GM19025 (cell line): ENCODE measurements around the gene APC2.
"Not testable (repeated sequence)": the region's sequence is repeated elsewhere in the genome, so short reads cannot be mapped to it uniquely, and the experiment has no call there.

Experiments
- ATAC-seq: cut with Tn5 transposase; IDR thresholded peaks from one replicate; pipeline ENCODE4 v1.9.1; 2021; ENCODE audit warnings: mild to moderate bottlenecking, low read depth, moderate library complexity; ENCODE audit not compliant: unreplicated experiment

APC2 gene

DNA sequence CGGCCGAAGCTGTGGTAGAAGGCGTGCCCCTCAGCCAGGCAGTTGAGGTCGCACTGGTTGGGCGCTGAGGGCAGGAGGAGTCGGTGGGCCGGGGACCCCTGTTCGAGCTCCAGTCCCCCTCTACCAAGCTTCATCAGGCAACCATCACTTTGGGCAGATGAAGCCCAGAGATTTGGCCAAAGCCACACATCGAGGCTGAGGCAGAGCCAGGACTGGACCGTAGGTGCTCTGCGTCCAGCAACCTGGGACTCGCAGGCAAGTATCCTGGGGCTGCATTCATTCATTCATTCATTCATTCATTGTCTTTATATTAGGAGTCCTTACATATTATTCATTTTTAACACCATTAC lies 58.6 kb downstream of the APC2 start:
- no peak for ATAC-seq

DNA sequence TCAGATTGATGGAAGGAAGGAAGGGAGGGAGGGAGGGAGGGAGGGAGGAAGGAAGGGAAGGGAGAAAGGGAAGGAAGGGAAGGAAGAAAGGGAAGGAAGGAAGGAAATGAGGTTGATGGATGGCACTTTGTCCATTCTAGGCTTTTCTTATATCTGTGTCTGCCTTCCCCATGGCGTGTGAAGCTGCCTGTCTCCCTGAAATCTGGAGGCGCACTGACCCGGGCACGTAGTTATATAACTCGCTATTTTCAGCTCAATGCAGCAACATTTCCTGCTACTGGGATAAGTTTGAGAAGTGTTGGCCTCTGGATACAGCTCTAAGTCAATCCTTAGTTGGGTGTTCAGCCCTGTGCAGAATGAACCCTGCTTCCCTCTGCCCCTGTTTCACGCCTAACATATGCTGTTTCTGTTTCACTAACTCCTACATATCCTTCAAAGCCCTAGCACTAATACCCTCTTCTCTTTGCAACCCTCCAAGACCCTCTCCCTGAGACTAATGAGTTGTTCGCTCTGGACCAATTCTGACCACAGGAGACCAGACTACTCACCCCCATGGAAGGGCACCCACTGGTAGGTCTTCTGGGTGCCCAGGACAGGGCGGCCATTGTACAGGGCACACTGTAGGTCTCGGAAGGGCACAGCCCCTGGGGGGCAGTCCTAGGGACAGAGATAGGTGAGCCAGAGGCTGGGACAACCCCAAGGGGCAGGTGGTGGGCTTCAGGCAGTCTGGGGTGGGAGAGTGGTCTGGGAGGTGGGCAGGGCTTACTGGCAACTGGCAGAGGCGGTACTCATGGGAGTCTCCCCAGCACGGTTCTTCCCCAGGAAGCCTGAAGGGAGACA lies 59.9 kb downstream of the APC2 start:
- no peak for ATAC-seq

DNA sequence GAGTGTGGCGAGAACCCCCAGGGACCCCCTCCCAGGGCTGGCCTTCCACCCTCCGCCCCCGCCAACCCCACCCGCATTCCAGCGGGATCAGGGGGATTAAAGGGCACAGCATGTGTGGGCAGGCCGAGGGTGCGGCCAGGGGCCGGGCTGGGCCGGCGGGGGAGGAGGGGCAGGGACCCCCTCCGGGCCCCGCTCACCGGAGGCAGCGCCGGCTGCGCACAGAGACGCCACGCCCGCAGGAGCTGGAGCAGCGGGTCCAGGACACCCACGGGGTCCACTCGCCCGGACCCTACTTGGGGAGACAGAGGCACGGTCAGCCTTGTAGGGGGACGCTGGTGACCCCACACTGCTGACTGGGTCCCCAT lies 60.5 kb downstream of the APC2 start:
- no peak for ATAC-seq

DNA sequence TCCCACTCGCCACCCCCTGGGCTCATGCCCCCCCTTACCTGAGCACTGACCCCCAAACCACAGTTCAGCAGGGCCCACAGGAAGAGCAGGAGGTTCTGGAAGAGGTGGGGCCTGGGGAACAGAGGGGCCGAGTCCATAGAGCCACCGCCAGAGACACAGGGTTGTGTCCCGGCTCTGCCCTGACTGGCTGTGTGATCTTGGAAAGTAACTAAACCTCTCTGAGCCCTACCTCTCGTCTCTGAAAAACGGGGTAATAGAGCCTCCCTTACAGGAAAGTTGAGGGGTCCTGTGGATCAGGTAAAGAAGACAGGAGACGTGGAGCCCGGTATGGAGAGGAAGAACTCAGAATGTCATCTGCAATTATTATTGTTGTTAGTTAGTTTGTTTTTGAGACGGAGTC lies 60.9 kb downstream of the APC2 start:
- no peak for ATAC-seq

DNA sequence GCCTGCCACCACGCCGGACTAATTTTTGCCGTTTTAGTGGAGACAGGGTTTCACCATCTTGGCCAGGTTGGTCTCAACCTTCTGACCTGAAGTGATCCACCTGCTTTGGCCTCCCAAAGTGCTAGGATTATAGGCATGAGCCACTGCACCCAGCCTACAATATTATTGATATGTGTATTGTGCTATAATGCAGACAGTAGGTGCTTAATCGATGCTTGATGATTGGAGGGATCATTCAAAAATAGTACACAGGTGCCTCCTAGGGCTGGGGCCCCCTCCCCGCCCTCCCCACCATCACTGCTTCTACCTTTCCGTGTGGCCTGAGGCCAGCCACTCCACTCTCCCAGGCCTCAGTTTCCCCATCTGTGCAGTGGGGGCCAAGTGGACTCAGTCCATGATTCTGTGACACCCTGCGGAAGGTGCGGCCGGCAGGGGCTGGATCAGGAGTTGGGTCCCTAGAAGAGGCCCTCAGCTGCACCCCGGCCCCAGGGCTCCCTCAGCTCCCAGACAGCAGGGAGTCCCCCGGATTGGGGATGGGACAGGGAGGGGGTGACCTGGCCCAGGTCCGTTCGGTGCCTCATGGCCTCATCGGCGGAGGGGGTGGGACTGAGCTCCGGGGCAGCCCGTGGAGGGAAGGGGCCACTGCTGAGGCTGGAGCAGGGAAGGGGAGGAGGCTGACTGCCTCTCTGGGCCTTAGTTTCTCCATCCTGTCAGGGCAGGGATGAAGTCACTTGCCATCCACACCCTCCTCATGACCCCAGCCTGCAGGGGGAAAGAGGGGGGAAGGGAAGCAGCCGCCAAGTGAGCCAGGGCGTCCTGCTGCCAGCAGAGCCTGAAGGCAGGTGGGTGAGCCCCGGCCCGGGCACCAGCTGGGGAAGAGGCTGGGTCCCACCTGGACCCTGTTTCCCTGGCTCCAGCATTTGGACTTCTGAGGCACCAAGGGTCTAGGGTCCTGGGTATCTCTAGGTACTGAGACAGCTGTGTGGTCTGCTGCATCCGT lies 61.7 kb downstream of the APC2 start:
- no peak for ATAC-seq

DNA sequence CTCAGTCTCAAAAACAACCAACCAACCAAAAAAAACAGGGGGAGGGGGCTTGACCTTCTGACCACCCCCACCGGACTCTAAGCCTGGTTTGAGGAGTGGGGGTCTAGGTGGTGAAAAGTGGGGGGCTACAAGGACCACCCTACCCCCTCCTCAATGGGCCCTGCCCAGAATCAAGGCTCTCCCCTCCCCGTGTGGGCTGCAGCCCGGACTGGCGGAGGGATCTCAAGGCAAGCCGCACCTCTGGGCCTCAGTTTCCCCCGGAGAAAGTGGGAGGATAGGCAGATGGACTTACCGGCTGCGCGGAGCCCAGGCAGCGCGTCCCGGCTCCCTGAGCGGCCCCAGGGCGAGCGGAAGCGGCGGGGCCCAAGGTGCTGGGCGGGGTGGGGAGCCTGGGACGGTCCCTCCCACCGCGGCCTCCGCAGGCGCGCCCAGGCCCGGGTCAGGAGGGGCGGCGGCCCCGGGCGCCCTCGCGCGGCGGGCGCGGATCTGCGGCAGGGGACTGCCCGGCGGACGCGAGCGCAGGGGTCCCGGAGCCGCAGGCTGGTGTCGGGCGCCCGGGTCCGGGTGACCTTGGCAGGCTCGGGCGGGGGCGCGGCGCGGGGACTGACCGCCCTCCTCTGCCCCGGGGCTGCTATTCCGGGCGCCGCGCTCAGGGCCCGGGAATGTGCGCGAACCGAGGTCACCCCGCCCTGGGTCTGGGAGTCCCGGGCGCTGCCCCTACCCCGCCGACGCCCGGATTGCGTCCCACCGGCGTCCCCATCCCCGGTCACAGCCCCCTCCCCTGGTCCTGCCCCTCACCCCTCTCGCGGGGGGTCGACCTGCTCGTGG lies 63.0 kb downstream of the APC2 start, which contains the start of gene ADAMTSL5:
TSS of gene ADAMTSL5 (minus strand) at position 349 of the 828 bp plus-strand sequence. CDS start 2,076 bp downstream, outside the sequence.
- ATAC-seq, result no peak

DNA sequence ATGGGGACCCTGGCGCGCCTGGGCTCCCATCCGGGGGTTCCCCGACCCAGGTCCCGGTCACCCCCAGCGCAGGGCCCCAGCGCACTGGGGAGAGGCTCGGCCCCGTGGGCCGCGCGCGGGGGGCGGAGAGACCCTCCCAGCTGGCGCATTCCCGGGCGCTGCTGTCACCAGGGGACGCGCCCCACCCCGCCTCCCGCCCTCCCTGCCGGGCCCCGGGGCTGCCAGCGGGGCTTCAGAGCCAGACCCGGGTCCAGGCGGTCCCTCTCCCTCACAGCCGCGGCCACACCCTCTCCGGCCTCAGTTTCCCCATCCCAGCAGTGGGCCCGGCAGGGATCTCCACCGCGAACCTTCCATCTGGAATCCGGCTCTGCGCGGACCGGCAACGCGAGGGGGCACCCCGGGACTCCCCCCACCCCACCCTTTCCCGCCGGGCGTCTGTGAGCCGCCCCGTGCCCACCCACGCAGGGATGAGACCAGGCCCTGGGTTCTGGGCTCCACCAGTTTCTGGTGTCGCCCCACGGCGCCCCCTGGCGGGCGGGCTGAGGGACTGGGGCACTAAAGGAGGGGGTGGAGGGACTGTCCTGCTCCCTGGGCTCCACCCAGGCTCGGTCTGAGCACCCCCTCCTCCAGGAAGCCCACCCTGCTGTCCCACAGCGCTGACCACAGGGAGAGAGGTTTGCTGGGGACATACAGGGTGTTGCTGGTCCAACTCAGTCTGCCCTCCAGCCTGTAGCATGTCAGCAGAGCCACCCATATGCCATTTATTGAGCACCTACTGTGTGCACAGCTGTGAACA lies 63.8 kb downstream of the APC2 start:
- ATAC-seq, result no peak

DNA sequence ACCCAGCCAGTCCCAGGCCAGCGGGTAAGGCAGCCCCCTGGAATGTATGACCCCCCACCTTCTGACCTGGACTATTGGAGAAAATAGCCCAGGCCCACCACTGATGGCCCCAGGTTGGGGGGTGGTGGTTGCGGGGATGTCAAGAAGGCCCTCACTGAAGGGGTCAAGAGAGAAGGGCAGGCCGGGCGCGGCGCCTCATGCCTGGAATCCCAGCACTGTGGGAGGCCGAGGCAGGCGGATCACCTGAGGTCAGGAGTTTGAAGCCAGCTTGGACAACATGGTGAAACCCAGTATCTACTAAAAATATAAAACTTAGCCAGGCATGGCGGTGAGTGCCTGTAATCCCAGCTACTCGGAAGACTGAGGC lies 64.4 kb downstream of the APC2 start:
- no peak for ATAC-seq

DNA sequence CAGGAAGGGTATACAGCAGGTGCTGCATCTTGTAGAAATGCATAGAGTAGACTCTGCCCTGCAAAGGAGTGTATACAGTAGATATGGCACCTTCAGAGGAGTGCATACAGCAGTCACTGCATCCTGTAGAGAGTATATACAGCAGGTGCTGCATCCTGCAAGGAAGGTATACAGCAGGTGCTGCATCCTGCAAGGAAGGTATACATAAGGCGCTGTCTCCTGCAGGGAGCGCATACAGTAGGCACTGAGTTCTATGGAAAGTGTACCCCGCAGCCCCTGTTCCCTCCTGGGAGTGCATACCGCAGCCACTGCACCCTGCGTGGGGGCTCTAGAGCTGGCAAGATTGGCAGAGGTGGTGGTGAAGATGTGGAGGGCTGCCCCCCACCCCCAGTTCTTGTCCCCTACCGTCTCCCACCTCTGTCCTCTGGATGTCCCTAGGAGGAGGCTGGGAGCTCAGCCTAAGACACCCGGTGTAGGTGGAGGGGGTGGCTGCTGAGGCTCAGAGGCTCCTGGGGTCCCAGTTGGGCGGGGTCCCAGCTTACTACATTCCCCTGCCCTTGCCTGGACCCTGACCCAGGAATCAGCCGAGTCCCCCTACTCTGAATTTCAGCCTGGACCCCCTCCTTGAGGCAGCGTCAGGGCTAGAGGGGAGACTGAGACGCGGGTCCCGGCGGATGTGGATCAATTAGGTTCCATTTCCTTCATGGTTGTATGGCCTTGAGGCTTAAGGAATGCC lies 65.2 kb downstream of the APC2 start:
- no peak for ATAC-seq

DNA sequence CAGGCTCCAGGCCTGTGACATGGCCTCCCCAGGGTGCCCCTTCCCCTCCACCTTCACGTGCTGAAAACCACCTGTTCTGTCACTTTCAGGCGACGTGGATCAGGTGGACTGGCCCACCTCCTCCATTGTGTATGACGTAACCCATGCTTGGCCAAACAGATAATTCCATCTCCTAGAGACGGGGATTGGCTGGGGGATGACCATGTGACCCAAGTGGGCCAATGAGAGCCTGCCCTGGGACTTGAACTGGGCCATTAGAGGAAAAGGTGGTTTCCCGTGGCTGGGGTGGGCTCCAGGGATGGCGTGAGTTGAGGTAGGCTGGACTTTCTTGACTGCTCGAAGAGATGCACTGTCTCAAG lies 66.5 kb downstream of the APC2 start:
- ATAC-seq, result no peak

DNA sequence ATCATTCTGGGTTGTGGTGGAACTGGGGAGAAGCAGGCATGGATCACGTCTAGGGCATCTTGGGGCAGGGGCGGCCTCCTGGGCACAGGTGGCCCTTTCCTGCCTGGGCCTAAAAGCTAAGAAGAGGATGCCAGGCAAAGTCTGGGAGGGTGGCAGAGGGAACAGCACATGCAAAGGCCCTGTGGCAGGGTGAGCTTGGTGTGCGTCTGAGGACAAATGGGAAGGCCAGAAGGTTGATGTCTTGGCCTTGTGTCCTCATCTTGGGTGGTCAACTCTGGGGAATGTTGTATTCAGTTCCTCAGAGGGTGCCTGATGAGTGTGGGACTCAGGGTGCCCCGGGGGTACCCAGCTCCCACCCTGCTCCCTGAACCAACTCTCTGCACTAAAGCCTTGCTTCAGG lies 68.5 kb downstream of the APC2 start:
- no peak for ATAC-seq

DNA sequence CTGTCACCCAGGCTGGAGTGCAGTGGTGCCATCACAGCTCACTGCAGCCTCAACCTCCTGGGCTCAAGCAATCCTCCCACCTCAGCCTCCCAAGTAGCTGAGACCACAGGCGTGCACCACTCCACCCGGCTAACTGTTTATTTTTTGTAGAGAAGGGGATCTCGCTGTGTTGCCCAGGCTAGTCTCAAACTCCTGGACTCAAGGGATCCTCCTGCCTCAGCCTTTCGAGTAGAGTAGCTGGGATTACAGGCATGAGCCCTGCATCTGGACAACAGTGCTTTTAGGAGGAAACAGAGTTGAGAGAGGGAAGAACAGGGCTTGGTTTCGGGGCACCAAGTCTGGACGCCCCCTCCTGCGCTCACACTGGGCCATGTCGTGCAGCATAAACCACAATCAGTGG lies 69.9 kb downstream of the APC2 start:
- ATAC-seq, result not testable (repeated sequence)

DNA sequence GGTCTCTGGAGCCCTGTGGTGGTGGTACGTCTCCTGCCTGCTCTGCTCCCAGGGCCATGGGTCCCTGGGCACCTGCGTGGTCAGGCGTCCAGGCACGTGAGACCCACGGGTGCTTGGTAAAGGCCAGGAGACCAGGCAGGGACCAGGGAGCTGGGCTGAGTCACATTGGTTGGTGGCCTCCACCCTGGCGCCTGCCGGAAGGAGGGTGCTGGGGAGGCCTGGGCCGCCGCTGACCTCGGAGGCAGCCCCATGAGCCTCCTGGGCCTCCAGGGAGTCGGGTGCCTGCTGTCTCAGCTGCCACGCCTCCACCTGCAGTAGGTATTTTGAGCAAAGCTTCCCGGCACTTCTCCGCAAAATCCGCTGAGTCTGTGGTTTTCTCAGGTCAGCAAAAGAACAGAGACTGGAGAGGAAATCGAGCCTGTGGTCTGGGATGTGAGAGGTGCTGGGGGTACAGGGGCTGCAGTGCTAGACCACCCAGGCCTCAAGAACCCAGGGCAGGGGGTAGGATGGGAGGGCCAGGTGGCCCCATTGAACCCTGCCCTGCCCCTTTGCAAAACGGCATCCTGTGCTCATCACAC lies 70.4 kb downstream of the APC2 start:
- no peak for ATAC-seq

DNA sequence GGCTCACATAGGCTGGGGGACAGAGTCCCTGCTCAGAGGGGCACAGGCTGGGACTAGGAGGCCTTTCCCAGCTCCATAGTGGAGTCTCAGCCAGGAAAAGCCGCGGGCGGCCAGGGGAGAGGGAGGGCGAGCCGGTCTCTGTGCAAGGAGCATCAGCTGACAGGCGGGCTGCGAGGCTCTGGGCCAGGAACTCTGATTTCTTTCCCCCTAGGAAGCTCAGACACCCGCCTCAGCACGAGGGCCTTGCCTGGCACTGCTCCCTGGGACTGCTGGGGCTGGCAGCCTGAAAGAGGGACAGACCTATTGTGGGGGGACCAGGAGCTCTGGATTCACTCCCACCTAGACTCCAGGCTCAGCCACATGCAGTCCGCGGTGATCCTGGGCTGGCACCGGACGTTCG lies 71.7 kb downstream of the APC2 start:
- no peak for ATAC-seq

DNA sequence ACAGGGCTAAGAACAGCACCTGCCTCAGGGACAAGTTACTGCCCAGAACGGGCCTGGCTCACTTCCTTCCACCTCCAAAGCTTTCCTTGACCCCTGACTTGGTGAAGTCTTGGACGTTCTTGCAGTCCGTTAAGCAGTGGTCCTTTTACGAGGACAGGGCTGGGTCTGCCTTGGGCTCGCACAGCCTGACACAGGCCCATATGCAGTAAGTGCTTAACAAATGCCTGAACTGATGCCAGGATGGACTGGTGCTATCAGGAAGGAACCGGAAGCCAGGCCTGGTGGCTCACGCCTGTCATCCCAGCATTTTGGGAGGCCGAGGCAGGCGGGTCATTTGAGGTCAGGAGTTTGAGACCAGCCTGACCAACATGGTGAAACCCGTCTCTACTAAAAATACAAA lies 72.1 kb downstream of the APC2 start:
- no peak for ATAC-seq

DNA sequence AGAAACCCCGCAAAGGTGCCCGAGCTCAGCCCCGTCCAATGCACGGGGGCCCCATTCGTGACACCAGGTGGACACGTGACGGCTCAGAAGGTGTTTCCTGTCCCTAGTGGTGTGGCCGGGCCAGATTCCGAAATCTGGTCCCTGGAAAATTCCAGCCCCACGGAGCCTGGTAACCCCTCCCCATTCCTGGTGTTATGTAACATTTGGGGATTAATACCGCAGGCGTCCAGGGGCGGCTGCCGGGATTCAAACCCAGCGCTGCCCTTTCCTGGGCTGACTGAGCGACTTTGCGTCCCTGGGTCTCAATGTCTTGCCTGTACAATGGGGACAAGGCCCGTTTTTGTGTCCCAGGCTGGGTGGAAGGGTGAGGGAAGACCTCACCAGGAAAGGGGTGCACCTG lies 72.9 kb downstream of the APC2 start:
- no peak for ATAC-seq
